Measurements from ENCODE around the gene MLX.

MLX gene

GRCh38 chr17:42566883-42567573 lies at the start of gene MLX:
Gene MLX, plus strand, starts transcription at chr17:42567100. Its CDS starts 25 bp downstream, at chr17:42567125.
- DNase-seq (ENCODE audit: low spot score), result peak; percentile 100

GRCh38 chr17:42517516-42517915 lies 49.4 kb upstream of the MLX start:
- DNase-seq (ENCODE audit: low spot score), result peak; percentile 96

- DNase-seq (ENCODE audit: low spot score), result peak; percentile 82
Observed at GRCh38 chr17:42518046-42518754, 48.7 kb upstream of the MLX start.

GRCh38 chr17:42518755-42519545 lies 48.0 kb upstream of the MLX start:
- no peak for DNase-seq (ENCODE audit: low spot score)

GRCh38 chr17:42519546-42520491 lies 47.1 kb upstream of the MLX start:
- peak; percentile 85 for DNase-seq (ENCODE audit: low spot score)

- DNase-seq (ENCODE audit: low spot score), result no peak
Observed at GRCh38 chr17:42520540-42520951, 46.4 kb upstream of the MLX start.

- no peak for DNase-seq (ENCODE audit: low spot score)
Observed at GRCh38 chr17:42521036-42521435, 45.9 kb upstream of the MLX start.

- DNase-seq (ENCODE audit: low spot score), result no peak
Observed at GRCh38 chr17:42521666-42522262, 45.1 kb upstream of the MLX start.

- DNase-seq (ENCODE audit: low spot score), result no peak
Observed at GRCh38 chr17:42522263-42522790, 44.6 kb upstream of the MLX start.

GRCh38 chr17:42522798-42523278 lies 44.1 kb upstream of the MLX start:
- no peak for DNase-seq (ENCODE audit: low spot score)

- no peak for DNase-seq (ENCODE audit: low spot score)
Observed at GRCh38 chr17:42525221-42525620, 41.7 kb upstream of the MLX start.

- peak; percentile 57 for DNase-seq (ENCODE audit: low spot score)
Observed at GRCh38 chr17:42526031-42526444, 40.9 kb upstream of the MLX start.

GRCh38 chr17:42527932-42528331 lies 39.0 kb upstream of the MLX start:
- DNase-seq (ENCODE audit: low spot score), result no peak

- no peak for DNase-seq (ENCODE audit: low spot score)
Observed at GRCh38 chr17:42529061-42529460, 37.8 kb upstream of the MLX start.

GRCh38 chr17:42530952-42531454 lies 35.9 kb upstream of the MLX start:
- no peak for DNase-seq (ENCODE audit: low spot score)

GRCh38 chr17:42531455-42532354 lies 35.2 kb upstream of the MLX start:
- no peak for DNase-seq (ENCODE audit: low spot score)

- no peak for DNase-seq (ENCODE audit: low spot score)
Observed at GRCh38 chr17:42535155-42536047, 31.5 kb upstream of the MLX start.

GRCh38 chr17:42536048-42536371 lies 30.9 kb upstream of the MLX start, which contains the start of gene NAGLU:
Gene NAGLU, plus strand, starts transcription at chr17:42536241. Its CDS starts 32 bp downstream, at chr17:42536273.
- DNase-seq (ENCODE audit: low spot score), result peak; percentile 99
